GM12864 (cell line): Measurements from ENCODE around the gene PKP3.
A peak's percentile ranks its signal among the peaks of the same experiment; 100 is the strongest.
"Not testable (repeated sequence)": the region's sequence is repeated elsewhere in the genome, so short reads cannot be mapped to it uniquely, and the experiment has no call there.

ENCODE experiments used
- DNase-seq: peaks from one replicate; pipeline ENCODE4 v3.0.0-alpha.2; 2011; ENCODE audit warnings: low read depth
- H3K4me3 ChIP-seq: 2 replicates; pipeline ENCODE4 v1.5.1; 2011; ENCODE audit warnings: mild to moderate bottlenecking, low read depth, low read length, control low read depth
- TF ChIP-seq, protein P1 (sequence below): IDR thresholded peaks from 2 replicates; pipeline ENCODE4 v1.5.1; 2011; ENCODE audit warnings: low read depth, mild to moderate bottlenecking, moderate library complexity, low read length, control low read depth, inconsistent platforms; ENCODE audit errors: missing control alignments

Gene PKP3

DNA sequence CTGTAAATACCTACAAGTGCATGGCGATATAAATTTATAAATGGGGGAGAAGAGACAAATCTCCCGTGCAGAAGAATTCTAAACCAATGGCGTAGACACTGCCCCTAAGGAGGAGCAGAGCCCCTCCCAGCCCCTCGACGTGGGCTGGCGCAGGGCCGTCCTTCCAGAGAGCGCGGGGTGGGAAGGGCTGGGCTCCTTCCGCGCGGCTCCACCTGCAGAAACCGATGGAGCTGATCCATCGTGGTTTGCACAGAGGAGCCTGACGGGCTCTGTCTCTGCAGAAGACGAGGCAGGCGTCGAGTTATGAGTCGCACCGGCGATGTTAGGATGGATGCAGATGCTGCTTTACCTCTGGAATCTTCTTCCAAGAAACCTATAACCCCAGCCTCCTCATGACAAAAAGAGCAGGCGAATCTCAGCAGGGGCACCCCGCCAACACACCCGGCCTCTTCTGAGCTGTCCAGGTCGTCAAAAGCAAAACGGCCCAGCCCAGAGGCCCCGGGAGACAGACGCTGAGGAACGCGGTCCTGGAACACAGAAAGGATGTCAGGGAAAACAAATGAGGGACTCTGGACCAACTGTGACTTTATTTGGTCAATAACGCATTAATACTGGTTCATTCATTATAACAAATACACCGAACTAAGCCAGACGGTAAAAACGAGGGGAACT lies 35.7 kb upstream of the PKP3 start:
- no peak for DNase-seq
- TF ChIP-seq, protein P1, sequence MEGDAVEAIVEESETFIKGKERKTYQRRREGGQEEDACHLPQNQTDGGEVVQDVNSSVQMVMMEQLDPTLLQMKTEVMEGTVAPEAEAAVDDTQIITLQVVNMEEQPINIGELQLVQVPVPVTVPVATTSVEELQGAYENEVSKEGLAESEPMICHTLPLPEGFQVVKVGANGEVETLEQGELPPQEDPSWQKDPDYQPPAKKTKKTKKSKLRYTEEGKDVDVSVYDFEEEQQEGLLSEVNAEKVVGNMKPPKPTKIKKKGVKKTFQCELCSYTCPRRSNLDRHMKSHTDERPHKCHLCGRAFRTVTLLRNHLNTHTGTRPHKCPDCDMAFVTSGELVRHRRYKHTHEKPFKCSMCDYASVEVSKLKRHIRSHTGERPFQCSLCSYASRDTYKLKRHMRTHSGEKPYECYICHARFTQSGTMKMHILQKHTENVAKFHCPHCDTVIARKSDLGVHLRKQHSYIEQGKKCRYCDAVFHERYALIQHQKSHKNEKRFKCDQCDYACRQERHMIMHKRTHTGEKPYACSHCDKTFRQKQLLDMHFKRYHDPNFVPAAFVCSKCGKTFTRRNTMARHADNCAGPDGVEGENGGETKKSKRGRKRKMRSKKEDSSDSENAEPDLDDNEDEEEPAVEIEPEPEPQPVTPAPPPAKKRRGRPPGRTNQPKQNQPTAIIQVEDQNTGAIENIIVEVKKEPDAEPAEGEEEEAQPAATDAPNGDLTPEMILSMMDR, result no peak
- H3K4me3 ChIP-seq, result no peak overlapping the region

DNA sequence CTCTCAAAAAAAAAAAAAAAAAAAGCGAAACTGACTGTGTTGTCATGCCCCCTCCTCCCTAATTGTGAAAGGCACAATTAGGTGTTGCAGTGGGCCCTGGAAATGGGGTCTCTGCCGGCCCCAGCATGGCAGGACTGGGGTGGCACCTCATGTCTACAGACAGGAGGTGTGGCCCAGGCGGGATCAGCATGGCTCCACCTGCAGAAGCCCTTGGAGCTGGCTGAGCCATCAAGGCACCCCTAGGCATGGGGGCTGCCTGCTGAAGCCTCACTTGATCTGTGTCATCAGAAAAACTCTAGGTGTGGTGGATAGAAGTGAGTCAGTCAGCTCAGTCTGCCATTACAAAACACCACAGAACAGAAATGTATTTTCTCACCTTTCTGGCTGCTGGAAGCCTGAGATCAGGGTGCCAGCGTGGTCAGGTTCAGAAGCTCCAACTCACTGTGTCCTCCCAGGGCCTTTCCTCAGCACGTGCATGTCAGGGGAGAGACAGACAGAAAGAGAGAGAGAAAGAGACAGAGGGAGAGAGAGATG lies 34.8 kb upstream of the PKP3 start:
- no peak for DNase-seq
- H3K4me3 ChIP-seq, result no peak overlapping the region
- TF ChIP-seq, protein P1, result no peak

DNA sequence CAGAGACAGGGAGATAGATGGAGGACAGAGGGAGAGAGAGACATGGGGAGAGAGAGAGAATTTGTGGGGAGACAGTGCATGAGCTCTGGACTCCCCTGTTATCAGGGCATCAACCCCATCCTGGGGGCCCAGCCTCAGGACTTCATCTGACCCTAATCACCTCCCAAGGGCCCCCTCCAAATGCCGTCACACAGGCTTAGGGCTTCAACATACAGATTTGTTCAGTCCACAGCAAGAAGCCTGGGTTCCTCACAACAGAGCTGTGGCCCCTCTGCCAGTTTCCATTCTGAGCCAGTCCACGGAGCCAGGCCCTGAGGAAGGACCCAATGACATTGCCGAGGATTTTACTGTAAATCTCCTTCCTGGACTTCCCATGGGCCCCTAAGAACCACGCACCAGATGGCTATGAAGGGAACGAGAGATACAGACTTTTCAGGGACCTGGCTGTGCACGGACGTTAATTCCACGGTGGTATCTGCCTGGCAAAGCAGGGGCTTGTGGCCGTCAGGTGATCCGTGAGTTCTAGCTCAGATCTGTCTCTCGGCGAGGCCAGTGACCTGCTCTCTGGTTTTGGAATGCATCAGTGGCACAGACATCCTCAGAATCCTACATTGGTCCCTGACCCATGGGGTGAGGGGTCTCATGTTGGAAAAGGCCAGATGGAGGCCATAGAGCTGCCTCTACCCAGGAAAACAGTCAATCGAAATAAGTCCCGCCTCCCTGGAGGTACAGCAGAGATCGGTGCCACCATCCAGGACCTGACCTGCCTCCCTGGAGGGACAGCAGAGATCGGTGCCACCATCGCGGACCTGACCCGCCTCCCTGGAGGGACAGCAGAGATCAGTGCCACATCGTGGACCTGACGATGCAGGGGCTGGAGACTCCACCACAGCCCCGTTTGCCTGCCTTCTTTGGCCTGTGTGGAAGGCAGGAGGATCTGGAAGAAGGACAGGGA lies 33.4 kb upstream of the PKP3 start:
- DNase-seq, result no peak
- no peak overlapping the region for H3K4me3 ChIP-seq
- TF ChIP-seq, protein P1, result no peak

DNA sequence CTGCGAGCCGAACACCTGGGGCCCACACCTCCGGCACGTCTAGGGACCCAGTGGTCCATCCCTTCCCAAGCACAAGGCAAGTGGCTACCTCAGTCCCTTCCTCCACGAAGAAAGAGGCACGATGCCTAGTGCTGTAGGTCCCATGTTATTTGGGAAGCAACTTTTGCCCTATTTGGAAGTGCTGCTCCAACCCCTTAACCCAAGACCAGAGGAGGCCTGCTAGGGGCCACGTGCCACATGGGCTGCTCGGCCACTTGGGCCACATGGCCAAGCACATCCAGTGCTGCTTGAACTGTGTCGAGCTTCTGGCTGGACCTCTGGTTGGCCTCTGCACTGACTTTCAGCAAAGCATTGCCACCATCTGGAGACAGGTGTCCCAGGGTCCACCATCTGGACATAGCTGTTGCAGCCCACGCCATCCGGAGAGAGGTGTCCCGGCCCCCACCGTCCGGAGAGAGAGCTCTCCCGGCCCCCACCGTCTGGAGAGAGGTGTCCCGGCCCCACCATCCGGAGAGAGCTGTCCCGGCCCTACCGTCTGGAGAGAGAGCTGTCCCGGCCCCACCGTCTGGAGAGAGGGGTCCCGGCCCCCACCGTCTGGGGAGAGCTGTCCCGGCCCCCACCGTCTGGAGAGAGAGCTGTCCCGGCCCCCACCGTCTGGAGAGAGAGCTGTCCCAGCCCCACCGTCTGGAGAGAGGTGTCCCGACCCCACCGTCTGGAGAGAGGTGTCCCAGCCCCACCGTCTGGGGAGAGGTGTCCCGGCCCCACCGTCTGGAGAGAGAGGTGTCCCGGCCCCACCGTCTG lies 31.2 kb upstream of the PKP3 start:
- TF ChIP-seq, protein P1, result no peak
- DNase-seq, result no peak
- H3K4me3 ChIP-seq, result no peak overlapping the region

DNA sequence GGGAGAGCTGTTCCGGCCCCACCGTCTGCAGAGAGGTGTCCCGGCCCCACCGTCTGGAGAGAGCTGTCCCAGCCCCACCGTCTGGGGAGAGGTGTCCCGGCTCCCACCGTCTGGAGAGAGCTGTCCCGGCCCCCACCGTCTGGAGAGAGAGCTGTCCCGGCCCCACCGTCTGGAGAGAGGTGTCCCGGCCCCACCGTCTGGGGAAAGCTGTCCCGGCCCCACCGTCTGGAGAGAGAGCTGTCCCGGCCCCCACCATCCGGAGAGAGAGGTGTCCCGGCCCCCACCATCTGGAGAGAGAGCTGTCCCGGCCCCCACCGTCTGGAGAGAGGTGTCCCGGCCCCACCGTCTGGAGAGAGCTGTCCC lies 30.6 kb upstream of the PKP3 start:
- H3K4me3 ChIP-seq, DNase-seq: not testable (repeated sequence)

DNA sequence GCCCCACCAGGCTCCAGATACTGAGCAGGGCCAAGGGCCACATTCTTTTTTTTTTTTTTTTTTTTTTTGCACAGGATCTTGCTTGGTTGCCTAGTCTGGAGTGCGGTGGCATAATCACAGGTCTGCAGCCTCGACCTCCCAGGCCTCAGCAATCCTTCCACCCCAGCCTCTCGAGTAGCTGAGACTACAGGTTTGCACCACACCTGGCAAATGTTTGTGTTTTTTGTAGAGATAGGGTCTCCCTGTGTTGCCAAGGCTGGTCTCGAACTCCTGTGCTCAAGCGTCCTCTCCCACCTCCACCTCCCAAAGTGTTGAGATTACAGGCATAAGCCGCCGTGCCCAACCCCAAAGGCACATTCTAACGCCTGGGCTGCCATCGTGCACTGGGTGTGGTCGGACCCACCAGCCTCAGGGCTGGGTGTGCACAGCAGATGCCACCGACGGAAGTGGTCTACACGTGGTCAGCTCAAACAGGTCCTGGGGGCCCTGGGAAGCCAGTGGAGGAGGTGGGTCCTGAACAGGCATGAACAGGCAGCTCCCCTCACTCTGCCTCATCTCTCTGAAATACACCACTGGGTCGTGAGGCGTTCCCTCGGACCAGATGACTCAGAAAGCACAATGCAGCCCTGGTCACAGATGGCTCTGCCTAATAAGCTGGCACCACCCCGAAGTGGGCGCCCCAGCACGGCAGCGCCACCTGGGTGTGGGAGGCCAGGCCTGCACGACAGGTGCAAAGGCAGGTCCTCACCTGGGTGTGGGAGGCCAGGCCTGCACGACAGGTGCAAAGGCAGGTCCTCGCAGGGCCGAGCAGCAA lies 29.9 kb upstream of the PKP3 start:
- peak; percentile 16 for DNase-seq
- TF ChIP-seq, protein P1, result peak; percentile 70
- H3K4me3 ChIP-seq, result no peak overlapping the region
